Mammary epithelial cell (primary cell): ENCODE measurements around the gene ESPL1.

Source experiments
- EZH2 ChIP-seq: IDR thresholded peaks from 2 replicates; pipeline ENCODE4 v1.6.1; 2012; ENCODE audit warnings: low read length, inconsistent platforms, borderline replicate concordance
- TF ChIP-seq, protein P1 (sequence below), 2 donors: IDR thresholded peaks in 1 of 2; conservative IDR thresholded peaks in 1 of 2; 2 replicates each; pipeline ENCODE4 v1.5.1; 2011 to 2012; ENCODE audit warnings: inconsistent platforms in 2 of 2, low read length in 2 of 2, mild to moderate bottlenecking in 2 of 2, control low read depth in 1 of 2, low read depth in 1 of 2; ENCODE audit not compliant: insufficient read depth in 1 of 2; ENCODE audit errors: extremely low read depth in 1 of 2

GRCh38 chr12:53289891-53290290, 21.8 kb downstream of the ESPL1 start:
- TF ChIP-seq, protein P1, sequence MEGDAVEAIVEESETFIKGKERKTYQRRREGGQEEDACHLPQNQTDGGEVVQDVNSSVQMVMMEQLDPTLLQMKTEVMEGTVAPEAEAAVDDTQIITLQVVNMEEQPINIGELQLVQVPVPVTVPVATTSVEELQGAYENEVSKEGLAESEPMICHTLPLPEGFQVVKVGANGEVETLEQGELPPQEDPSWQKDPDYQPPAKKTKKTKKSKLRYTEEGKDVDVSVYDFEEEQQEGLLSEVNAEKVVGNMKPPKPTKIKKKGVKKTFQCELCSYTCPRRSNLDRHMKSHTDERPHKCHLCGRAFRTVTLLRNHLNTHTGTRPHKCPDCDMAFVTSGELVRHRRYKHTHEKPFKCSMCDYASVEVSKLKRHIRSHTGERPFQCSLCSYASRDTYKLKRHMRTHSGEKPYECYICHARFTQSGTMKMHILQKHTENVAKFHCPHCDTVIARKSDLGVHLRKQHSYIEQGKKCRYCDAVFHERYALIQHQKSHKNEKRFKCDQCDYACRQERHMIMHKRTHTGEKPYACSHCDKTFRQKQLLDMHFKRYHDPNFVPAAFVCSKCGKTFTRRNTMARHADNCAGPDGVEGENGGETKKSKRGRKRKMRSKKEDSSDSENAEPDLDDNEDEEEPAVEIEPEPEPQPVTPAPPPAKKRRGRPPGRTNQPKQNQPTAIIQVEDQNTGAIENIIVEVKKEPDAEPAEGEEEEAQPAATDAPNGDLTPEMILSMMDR (conservative IDR thresholded peaks at IDR 0.05 in 1 of 2, IDR thresholded peaks at IDR 0.05 in 1 of 2; ENCODE audit: extremely low read depth in 1 of 2, insufficient read depth in 1 of 2, low read depth in 1 of 2, low read length in 2 of 2), result no peak
- TF ChIP-seq EZH2, result no peak
